ENCODE results near the gene NFIX. TPM values are rescaled to one million over a fixed set of nuclear protein-coding genes. Genes with fewer than 3 reads are reported as not detected.

Gene NFIX
- total and polyA plus RNA-seq, 2 of the 13 experiments (the other 11 are each of a cell fraction or from before 2014, with no cell fraction given) = 3.4 to 5.4 TPM

DNA sequence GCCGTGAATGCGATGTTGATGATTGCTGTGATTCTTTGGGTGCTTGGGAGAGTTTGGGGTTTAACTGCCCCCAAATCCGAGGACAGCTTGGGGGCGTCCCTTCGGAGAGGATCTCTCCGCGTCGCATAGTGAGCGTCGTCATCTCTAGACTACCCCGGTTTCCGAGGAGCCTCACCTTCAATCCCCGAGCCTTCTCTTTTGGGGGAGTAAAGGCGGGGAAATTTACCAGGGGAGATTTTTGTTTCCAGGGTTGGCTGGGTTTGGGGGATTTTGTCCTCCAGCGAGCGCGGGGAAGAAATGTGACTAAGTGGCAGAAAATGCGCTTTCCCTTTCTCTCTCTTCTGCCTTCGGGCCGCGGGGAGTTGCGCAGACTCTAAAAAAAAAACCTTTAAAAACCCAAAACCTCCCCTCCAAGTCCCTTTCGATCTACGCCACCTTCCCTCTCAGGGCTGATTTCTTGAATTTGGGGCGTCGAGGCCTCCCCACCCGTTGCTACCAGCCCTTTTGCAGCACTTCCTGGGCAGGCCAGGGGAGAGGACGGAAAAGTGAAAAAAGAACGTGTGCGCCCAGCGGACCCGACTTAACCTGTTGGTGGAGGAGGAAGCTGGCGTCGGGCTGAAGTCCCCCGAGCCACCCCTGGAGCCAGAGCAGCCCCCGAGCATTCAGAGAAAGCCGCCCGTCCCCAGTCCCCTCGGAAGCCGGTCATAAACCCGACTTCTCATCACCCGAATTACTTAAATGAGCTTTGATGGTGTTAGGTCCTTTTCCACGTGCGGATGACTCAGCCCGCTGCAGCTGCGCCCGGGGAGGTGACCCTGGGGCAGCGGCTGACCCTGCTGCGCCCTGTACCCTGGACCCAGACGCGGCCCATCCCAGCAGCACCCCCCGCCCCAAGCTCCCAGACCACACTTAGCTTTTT is 17.7 kb downstream of the NFIX start (continued):
- no peak for TF ChIP-seq NFYB (CRISPR knock-in tag; IDR thresholded peaks at IDR 0.05)
- no peak for TF ChIP-seq KDM6A (CRISPR knock-in tag; IDR thresholded peaks at IDR 0.05; ENCODE audit: low read depth)
- no peak for TF ChIP-seq ONECUT2 (CRISPR knock-in tag; IDR thresholded peaks at IDR 0.05)
- no peak for TF ChIP-seq ZSCAN21 (CRISPR knock-in tag; IDR thresholded peaks at IDR 0.05; ENCODE audit: borderline replicate concordance)
- TF ChIP-seq GZF1 (CRISPR knock-in tag; IDR thresholded peaks at IDR 0.05) = no peak
- TF ChIP-seq NR2F1 (CRISPR knock-in tag; IDR thresholded peaks at IDR 0.05) = peak; percentile 95
- no peak for TF ChIP-seq ZFY (CRISPR knock-in tag; IDR thresholded peaks at IDR 0.05)
- TF ChIP-seq HOXA7 (CRISPR knock-in tag; IDR thresholded peaks at IDR 0.05) = no peak
- no peak for TF ChIP-seq SETDB1 (CRISPR knock-in tag; IDR thresholded peaks at IDR 0.05; ENCODE audit: borderline replicate concordance)
- TF ChIP-seq ZNF24 (IDR thresholded peaks at IDR 0.05) = no peak
- peak; percentile 64; the same call in 1 of the 2 replicates for TF ChIP-seq SOX5 (CRISPR knock-in tag; IDR thresholded peaks at IDR 0.05; ENCODE audit: borderline replicate concordance)
- no peak for TF ChIP-seq PCBP2 (optimal IDR thresholded peaks at IDR 0.05; ENCODE audit: low read depth, low read length, poor library complexity, severe bottlenecking)
- TF ChIP-seq, protein P1, sequence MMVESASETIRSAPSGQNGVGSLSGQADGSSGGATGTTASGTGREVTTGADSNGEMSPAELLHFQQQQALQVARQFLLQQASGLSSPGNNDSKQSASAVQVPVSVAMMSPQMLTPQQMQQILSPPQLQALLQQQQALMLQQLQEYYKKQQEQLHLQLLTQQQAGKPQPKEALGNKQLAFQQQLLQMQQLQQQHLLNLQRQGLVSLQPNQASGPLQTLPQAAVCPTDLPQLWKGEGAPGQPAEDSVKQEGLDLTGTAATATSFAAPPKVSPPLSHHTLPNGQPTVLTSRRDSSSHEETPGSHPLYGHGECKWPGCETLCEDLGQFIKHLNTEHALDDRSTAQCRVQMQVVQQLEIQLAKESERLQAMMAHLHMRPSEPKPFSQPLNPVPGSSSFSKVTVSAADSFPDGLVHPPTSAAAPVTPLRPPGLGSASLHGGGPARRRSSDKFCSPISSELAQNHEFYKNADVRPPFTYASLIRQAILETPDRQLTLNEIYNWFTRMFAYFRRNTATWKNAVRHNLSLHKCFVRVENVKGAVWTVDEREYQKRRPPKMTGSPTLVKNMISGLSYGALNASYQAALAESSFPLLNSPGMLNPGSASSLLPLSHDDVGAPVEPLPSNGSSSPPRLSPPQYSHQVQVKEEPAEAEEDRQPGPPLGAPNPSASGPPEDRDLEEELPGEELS (CRISPR knock-in tag; IDR thresholded peaks at IDR 0.05) = peak; percentile 61
- TF ChIP-seq NFYC (CRISPR knock-in tag; IDR thresholded peaks at IDR 0.05) = no peak
- TF ChIP-seq ZNF557 (CRISPR knock-in tag; IDR thresholded peaks at IDR 0.05) = no peak
- no peak for TF ChIP-seq ZNF674 (CRISPR knock-in tag; IDR thresholded peaks at IDR 0.05; ENCODE audit: low read depth)
- TF ChIP-seq ZNF607 (CRISPR knock-in tag; IDR thresholded peaks at IDR 0.05; ENCODE audit: borderline replicate concordance) = no peak
- TF ChIP-seq, protein P2, sequence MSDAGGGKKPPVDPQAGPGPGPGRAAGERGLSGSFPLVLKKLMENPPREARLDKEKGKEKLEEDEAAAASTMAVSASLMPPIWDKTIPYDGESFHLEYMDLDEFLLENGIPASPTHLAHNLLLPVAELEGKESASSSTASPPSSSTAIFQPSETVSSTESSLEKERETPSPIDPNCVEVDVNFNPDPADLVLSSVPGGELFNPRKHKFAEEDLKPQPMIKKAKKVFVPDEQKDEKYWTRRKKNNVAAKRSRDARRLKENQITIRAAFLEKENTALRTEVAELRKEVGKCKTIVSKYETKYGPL (CRISPR knock-in tag; IDR thresholded peaks at IDR 0.05) = no peak
- TF ChIP-seq SMYD3 (CRISPR knock-in tag; IDR thresholded peaks at IDR 0.05) = no peak
- TF ChIP-seq IRX3 (CRISPR knock-in tag; IDR thresholded peaks at IDR 0.05; ENCODE audit: borderline replicate concordance, low read depth) = no peak
- no peak for TF ChIP-seq ZNF510 (CRISPR knock-in tag; IDR thresholded peaks at IDR 0.05; ENCODE audit: low read depth)
- TF ChIP-seq MED13 (CRISPR knock-in tag; IDR thresholded peaks at IDR 0.05) = no peak
- 0 out of 2 replicates have a peak, but pooled peaks have one; percentile 19 for TF ChIP-seq KLF11 (CRISPR knock-in tag; IDR thresholded peaks at IDR 0.05)
- TF ChIP-seq E2F1 (CRISPR knock-in tag; IDR thresholded peaks at IDR 0.05) = no peak
- no peak for TF ChIP-seq ZSCAN29 (CRISPR knock-in tag; conservative IDR thresholded peaks at IDR 0.05)
- no peak for TF ChIP-seq ZNF143 (CRISPR knock-in tag; IDR thresholded peaks at IDR 0.05)
- no peak for TF ChIP-seq HMG20B (CRISPR knock-in tag; conservative IDR thresholded peaks at IDR 0.05)
- TF ChIP-seq PHF21A (CRISPR knock-in tag; IDR thresholded peaks at IDR 0.05) = peak; percentile 78
